ENCODE measurements around the gene SRGAP2C.
"Not testable (repeated sequence)": the region's sequence is repeated elsewhere in the genome, so short reads cannot be mapped to it uniquely, and the experiment has no call there.

GRCh38 chr1:121234090-121234759, 49.5 kb downstream of the SRGAP2C start:
- TF ChIP-seq POLR2A (IDR thresholded peaks at IDR 0.05); EP300 (IDR thresholded peaks at IDR 0.05; ENCODE audit: low read depth); POLR2AphosphoS5 (IDR thresholded peaks at IDR 0.05); CTCF (IDR thresholded peaks at IDR 0.05): not testable (repeated sequence)
